GM21737 (cell line): Measurements from ENCODE around the gene ELSPBP1.
"Not testable (repeated sequence)": the region's sequence is repeated elsewhere in the genome, so short reads cannot be mapped to it uniquely, and the experiment has no call there.

ENCODE experiments used
- ATAC-seq: cut with Tn5 transposase; IDR thresholded peaks from one replicate; pipeline ENCODE4 v1.9.1; 2021; ENCODE audit warnings: mild to moderate bottlenecking, moderate library complexity; ENCODE audit not compliant: unreplicated experiment

ELSPBP1 gene

DNA sequence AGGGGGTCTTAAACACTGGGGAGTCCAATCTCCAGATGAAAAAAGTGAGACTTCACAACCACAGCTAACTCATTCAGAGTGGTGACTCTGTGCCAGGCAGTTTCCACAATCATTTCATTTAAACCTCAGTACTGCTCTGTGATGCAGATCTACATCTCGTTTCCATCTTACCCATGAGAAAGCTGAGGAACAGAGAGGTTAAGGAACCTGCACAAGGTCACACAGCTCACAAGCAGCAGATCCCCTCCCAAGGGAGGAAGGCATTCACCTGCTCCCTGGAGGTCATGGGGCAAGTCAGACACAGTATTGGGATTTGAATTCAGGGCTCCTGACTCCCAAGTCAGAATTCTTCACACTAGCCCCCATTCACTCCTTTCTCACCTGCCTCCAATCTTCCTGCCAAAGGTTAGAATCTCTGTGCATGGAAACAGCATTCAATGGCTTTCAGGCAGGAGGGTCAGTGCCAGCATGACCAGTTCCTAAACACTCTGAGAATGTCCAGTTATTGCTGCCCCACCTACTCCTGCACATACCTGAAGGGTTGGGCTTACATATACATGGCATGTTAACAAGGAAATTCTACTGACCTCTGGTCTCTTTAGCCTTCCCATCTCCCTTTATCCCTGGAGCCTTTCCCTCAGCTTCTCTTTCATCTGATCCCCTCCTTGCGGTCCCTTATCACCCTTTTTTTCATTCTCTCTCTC lies 47.6 kb downstream of the ELSPBP1 start:
- no peak for ATAC-seq

DNA sequence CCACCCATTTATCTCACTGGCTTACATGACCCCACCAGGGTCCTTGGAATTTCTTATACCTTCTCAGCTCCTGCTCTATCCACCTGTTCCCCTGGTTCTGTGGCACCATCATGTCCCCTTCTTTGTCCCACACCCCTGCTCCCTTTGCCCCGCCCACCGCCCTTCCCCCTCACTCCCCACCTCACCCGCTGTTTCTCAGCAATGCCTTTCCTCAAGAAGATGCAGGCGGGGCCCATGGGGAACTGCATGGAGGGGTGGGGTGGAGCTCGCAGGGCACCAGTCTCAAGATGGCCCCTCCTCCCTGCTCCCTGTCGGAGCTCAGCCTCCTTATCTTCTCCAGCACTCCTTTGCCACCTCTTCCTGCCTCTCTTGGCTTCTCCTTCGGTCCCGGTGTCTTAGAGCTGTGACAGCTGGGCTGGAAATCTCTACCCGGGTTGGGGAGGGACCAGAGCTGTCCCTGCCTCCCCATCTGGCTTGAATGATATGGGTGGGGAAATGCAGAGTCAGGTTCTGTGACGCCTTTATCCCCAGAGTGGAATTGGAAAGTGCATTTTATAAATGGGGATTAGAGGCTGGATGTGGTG lies 49.3 kb downstream of the ELSPBP1 start, which contains the start of gene CABP5:
CABP5 (minus strand) TSS at position 405 of the 584 bp plus-strand sequence; CDS start at position 248, 157 bp downstream.
- no peak for ATAC-seq

DNA sequence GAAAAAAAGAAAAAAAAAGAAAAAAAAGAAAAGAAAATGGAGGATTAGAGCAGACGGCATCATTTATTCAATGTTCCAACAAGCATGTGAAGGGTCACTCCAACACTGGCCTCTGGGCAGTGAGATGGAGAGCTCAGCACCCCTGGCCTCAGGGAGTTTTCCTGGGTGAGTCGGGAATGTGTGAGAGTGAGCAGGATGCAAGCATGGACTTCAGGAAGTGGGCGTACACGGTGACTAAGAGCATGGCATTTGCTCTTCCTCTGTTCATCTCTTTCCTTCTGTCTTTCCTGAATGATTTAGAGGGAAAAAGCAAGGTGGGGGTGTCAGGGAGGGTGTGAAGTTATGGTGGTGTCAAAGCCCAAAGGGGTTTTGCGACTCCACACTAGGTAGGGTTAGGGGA lies 50.1 kb downstream of the ELSPBP1 start:
- no peak for ATAC-seq

DNA sequence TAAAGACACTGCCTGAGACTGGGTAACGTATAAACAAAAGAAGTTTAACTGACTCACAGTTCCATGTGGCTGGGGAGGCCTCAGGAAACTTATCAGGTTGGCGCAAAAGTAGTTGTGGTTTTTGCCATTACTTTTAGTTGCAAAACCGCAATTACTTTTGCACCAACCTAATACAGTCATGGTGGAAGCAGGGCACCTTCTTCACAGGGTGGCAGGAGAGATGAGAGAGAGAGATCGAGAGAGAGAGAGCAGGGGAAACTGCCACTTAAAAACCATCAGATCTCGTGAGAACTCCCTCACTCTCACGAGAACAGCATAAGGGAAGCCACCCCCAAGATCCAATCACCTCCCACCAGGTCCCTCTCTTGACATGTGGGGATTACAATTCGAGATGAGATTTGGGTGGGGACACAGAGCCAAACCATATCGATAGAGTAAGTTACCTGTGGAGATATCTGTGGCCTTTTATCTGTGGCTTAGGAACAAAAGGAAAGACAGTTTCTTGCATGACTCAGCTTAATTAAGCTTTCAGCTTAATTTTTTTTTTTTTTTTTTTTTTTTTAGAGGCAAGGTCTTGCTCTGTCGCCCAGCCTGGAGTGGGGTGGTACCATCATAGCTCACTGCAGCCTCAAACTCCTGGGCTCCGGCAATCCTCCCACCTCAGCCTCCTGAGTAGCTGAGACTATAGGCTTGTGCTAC lies 57.1 kb downstream of the ELSPBP1 start:
- no peak for ATAC-seq

DNA sequence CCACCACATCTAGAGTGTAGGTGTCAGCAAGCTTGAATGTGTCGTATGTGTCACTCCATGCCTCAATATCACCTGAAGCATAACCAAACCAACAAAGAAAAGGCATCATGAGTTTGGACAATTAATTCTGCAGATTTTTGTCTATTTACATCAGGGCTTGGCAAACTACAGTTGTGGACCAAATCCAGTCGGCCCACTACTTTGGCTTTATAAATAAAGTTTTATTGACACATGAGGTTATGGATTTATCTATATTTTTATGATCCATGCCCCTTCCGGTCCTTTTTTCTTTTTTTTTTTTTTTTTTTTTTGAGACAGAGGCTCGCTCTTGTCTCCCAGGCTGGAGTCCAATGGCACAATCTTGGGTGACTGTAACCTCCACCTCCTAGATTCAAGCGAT lies 58.6 kb downstream of the ELSPBP1 start:
- ATAC-seq: no peak

DNA sequence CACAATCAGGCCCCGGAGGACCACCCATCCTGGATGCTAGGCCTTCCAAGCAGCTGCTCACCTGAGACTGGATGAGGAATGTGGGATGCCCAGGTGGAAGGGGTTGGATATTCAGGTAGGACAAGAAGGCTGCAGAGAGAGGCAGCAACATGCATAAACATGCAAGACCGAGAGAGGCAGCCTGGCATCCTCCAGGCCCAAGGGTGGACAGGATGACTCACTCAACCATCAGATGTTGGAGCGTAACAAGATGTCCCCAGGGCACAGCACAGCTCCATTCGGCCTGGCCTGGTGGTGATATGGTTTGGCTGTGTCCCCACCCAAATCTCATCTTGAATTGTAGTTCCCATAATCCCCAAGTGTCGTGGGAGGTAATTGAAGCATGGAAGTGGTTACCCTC lies 59.4 kb downstream of the ELSPBP1 start:
- ATAC-seq: no peak

DNA sequence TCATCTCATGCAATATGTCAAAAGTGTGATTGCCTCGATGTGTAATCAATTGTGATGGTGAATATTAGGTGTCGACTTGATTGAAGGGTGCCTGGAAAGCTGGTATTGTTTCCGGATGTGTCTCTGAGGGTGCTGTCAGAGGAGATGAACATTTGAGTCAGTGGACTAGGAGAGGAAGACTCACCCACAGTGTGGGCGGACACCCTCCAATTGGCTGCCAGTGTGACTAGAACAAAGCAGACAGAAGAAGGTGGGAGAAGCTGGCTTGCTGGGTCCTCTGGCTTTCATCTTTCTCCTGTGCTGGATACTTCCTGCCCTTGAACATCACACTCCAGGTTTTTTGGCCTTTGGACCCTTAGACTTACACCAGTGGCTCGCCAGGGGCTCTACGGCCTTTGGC lies 64.9 kb downstream of the ELSPBP1 start:
- no peak for ATAC-seq

DNA sequence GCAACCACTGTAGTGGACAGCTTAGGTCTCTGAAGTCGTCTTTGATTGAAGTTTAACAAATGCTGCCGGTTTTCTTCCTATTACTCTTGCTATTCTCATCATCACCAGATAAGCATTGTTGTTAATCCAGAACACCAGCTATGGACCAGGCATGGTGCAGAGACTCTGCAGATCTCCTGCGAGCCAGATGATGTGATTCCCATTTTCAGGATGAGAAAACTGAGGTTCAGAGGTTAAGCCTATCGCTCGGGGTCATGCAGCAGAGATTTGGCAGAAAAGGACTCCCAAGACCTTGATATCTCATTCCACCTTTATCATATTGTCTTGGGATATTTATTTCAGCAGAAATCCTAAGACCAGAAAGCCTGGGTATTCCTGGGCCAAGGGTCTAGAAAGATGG lies 65.9 kb downstream of the ELSPBP1 start:
- ATAC-seq: no peak

DNA sequence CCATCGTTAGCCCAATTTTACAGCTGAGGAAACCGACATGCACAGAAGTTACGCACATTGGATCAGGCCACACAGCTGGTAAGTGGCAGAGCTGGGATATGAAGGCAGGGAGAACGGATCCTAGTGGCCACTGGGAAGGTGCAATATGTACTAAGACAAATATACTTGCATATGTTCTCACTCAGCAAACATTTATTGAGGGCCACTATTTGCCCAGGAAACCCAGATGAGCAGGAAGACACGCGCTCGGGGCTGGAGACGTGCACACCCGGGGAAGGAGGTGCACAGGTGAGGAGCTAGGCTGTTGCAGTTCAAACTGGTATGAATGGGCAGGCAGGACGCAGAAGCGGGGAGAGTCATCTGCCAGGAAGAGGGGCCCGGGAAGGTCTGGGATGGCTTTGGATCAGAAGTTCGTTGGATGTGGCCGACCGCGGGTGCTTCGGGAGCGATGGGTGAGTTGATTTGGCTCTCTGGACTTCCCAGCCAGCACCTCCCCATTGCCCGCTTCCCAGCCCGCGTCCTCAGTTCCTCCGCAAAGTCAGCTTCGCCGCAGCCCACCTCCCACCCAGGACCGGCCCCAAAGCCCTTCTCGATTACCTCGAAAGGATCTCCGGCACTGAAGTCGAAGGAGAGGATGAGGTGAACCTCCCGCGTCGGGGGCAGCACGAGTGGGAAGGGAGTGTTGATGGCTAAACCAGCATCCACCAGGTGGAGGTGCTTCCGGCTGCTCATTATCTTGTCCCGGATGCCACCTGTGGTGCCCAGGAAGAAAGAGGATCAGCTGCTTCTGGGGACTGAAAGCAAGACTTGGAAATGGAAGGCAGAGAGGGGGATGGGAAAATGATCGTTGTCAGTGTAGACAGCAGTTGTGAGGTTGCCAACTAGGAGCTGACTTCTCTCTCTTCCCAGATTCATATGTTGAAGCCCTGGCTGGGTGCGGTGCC lies 67.2 kb downstream of the ELSPBP1 start:
- ATAC-seq: no peak

DNA sequence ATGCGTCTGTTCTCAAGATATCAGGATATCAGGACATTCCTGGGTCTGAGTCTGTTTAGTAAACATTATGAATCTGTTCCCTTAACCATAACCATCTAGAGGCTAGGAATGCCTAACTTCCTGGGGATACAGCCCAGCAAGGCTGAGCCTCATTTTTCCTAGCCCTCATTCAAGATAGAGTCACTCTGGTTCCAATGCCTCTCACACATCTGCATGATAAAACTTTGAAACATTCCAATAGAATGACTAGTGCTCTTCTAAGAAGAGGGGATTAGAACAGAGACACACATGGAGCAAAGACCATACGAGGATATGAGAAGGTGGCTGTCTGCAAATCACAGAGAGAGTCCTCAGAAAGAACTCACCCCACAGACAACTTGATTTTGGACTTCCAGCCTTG lies 70.1 kb downstream of the ELSPBP1 start:
- no peak for ATAC-seq

DNA sequence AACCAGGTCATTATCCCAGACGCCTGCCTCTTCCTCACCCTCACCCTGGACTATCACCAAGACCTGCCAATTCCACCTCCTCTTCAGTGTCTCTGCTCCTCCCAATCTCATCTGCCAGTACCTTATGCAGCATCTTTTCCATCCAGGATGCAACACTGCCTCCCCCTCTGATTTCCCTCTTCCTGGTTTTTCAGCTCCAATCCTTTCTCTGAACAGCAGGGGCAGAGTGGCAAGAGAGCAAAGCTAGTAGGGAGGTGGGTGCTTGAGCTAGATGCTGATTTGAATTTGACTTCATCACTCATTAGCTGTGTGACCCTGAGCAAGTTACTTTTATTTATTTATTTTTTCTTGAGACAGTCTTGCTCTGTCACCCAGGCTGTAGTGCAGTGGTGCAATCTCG lies 75.0 kb downstream of the ELSPBP1 start:
- ATAC-seq: no peak

DNA sequence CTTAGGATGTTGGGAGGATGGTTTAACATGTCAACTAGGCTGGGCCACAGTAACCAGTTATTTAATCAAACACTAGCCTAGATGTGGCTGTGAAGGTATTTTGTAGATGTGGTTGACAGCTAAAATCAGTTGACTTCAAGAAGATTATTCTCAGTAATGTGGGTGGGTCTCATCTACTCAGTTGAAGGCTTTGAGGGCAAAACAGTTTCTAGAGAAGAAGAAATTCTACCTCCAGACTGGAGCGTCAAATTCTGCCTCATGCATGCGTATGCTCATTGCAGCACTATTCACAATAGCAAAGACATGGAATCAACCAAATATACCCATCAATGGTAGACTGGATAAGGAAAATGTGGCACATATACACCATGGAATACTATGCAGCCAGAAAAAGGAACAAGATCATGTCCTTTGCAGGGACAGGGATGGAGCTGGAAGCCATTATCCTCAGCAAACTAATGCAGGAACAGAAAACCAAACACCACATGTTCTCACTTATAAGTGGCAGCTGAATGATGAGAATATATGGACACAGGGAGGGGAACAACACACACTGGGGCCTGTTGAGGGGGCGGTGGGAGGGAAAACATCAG lies 75.8 kb downstream of the ELSPBP1 start:
- ATAC-seq: not testable (repeated sequence)
